Upper lobe of left lung (tissue), 4 donors: ENCODE results near the gene DCUN1D4.

Experiments
- EP300 ChIP-seq, 4 donors: sonication (generic); formaldehyde crosslinking; IDR thresholded peaks; one replicate each; pipeline ENCODE4 v1.5.1; 2017; ENCODE audit warnings: antibody characterized with exemption in 4 of 4, control low read depth in 2 of 4
- POLR2AphosphoS5 ChIP-seq, 2 donors: sonication (generic); formaldehyde crosslinking; IDR thresholded peaks; one replicate each; pipeline ENCODE4 v1.5.1; 2017; ENCODE audit warnings: antibody characterized with exemption in 2 of 2
- TF ChIP-seq, protein P1 (sequence below), 6 experiments: fragments of 450-650 bp in 4 of 6; fragments of 200-600 bp in 2 of 6; sonication (generic) in 2 of 6; IDR thresholded peaks; one replicate each; pipeline ENCODE4 v1.5.1; 2016 to 2019; ENCODE audit warnings: antibody characterized with exemption in 6 of 6

GRCh38 chr4:51843309-51844152, 578 bp downstream of the DCUN1D4 start:
- TF ChIP-seq EP300 (IDR thresholded peaks at IDR 0.05) (no peak), POLR2AphosphoS5 (IDR thresholded peaks at IDR 0.05) (no peak)
- TF ChIP-seq, protein P1, sequence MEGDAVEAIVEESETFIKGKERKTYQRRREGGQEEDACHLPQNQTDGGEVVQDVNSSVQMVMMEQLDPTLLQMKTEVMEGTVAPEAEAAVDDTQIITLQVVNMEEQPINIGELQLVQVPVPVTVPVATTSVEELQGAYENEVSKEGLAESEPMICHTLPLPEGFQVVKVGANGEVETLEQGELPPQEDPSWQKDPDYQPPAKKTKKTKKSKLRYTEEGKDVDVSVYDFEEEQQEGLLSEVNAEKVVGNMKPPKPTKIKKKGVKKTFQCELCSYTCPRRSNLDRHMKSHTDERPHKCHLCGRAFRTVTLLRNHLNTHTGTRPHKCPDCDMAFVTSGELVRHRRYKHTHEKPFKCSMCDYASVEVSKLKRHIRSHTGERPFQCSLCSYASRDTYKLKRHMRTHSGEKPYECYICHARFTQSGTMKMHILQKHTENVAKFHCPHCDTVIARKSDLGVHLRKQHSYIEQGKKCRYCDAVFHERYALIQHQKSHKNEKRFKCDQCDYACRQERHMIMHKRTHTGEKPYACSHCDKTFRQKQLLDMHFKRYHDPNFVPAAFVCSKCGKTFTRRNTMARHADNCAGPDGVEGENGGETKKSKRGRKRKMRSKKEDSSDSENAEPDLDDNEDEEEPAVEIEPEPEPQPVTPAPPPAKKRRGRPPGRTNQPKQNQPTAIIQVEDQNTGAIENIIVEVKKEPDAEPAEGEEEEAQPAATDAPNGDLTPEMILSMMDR (IDR thresholded peaks at IDR 0.05) = no peak
